ENCODE results near the gene DPEP3.

- TF ChIP-seq CTCF (IDR thresholded peaks at IDR 0.05; ENCODE audit: low read length) = no peak
- TF ChIP-seq EZH2 (IDR thresholded peaks at IDR 0.05; ENCODE audit: borderline replicate concordance, low read length) = no peak
Observed at GRCh38 chr16:68009157-68009735, 28.9 kb upstream of the DPEP3 start.

Measured in OCI-LY1 (cell line).